Measurements from ENCODE around the gene PDE9A.

- TF ChIP-seq CTCF (IDR thresholded peaks at IDR 0.05; ENCODE audit: extremely low read depth in 1 of 2, insufficient read depth in 1 of 2, low read depth in 1 of 2, low read length in 2 of 2) (no peak), POLR2AphosphoS5 (IDR thresholded peaks at IDR 0.05; ENCODE audit: insufficient read depth, low read depth, low read length) (no peak), POLR2A (IDR thresholded peaks at IDR 0.05; ENCODE audit: low read depth, low read length) (no peak), MAX (IDR thresholded peaks at IDR 0.05; ENCODE audit: insufficient read depth, insufficient read length) (no peak), MYC (IDR thresholded peaks at IDR 0.05; ENCODE audit: low read depth, low read length) (no peak)
Observed at GRCh38 chr21:42796327-42797062, 143.1 kb downstream of the PDE9A start.
